ENCODE data around the gene IFNA10. TPM values are rescaled to one million over a fixed set of nuclear protein-coding genes. Genes with fewer than 3 reads are reported as not detected.
"Not testable (repeated sequence)": the region's sequence is repeated elsewhere in the genome, so short reads cannot be mapped to it uniquely, and the experiment has no call there.

The IFNA10 gene
- total RNA-seq, 1 donor from 2014 or later: not detected

GRCh38 chr9:21194867-21195776 is 11.8 kb downstream of the IFNA10 start:
- not testable (repeated sequence) for DNase-seq (ENCODE audit: low read depth, low spot score)

DNA sequence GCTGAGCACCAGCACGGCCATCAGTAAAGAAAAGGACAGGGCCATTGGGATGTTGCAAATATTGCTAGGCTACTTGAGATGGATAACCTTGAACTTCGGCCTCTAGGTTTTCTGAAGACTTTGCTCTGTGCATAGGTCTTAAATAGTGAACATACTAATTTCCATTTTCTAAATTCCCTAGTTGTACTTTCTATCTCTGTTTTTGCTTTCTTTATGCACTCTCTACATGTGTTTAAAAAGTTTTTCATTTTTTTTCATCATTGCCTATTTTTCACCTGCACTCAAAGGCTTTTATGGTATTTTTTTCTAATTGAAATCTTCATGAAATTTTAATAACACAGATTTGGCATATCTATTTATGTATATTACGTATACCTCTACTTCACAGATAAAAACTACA is 19.5 kb downstream of the IFNA10 start, which contains the start of gene IFNA4:
Gene IFNA4 (minus strand): TSS at position 101 of the 400 bp plus-strand sequence. CDS start 56 bp downstream, at position 45.
- DNase-seq (ENCODE audit: low read depth, low spot score): not testable (repeated sequence)

- DNase-seq (ENCODE audit: low read depth, low spot score): not testable (repeated sequence)
These were observed 23.9 kb downstream of the IFNA10 start for GRCh38 chr9:21182810-21183736.

DNA sequence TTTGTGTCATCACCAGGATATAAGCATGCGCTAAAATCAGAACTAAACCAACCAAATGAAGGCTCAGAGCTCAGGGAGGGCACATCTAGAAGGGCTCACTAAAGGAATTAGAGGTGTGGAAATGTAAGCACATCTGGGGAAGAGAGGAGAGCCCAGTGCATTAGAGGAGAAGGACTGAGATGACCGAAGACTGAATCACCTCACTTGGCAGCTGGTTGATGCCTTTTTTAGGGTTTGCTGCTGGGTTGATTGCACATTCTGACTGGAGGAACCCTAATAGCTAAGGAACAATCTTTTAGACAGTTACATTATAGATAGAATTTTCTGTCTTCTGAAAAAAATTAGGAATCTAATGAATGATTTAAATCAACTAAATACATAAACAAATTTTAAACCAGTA is 32.3 kb downstream of the IFNA10 start:
- no peak for DNase-seq (ENCODE audit: low read depth, low spot score)

GRCh38 chr9:21172156-21172555 is 34.8 kb downstream of the IFNA10 start:
- DNase-seq (ENCODE audit: low read depth, low spot score): no peak

GRCh38 chr9:21171351-21171750 is 35.6 kb downstream of the IFNA10 start:
- DNase-seq (ENCODE audit: low read depth, low spot score): no peak

GRCh38 chr9:21166560-21166959 is 40.4 kb downstream of the IFNA10 start, which contains the start of gene IFNA21:
Gene IFNA21, minus strand, starts transcription at chr9:21166660. Its CDS starts 48 bp downstream, at chr9:21166612.
- DNase-seq (ENCODE audit: low read depth, low spot score): not testable (repeated sequence)

DNA sequence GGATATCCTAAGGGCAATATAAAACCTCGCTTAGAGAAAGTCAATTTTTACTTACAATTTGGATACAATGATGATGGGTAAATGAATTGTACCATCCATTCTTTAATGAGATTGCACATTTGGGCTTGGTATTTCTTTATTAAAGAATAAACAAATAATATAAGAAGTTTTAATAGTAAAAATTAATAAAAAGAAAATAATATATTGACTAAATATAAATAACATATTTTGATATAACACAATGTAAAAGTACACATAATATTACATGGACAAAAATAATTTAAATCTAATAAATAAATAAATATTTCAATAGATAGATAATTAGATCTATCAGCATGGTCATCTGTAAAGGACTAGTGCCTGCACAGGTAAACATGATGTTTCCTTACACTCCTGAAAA is 41.4 kb downstream of the IFNA10 start:
- DNase-seq (ENCODE audit: low read depth, low spot score): no peak

DNA sequence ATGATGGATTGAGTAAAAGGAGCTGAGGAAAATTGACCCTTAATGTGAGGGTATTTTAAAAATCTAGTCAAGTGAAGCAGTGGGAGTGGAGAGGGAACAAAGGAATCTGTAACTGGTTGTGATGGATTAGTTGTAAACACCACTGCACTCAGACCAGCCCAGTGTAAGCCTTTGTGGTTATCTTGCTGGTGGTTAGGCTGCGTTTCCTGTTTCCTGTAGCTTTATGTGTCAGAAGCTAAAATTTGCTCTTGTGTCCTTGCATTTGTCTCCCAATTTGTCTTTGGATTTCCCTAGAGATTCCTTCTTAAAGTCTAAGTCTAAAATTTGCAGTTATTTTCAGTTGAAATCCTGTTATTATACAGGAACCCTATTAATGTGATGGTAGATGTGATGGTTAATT is 46.8 kb downstream of the IFNA10 start:
- no peak for DNase-seq (ENCODE audit: low read depth, low spot score)

Other genes with a start within 250 kb of the IFNA10 start
- 0.99 and 1.6 TPM in 2 replicates for gene HACD4, start 175.5 kb downstream of the IFNA10 start, total RNA-seq
- not detected in 2 replicates for gene IFNB1, start 129.2 kb downstream of the IFNA10 start, total RNA-seq
- gene IFNW1, start 65.3 kb downstream of the IFNA10 start, total RNA-seq: not detected in 2 replicates
- not detected in 2 replicates for gene IFNA21, start 40.5 kb downstream of the IFNA10 start, total RNA-seq
- not detected in 2 replicates for gene IFNA4, start 19.6 kb downstream of the IFNA10 start, total RNA-seq
- gene IFNA7, start 4.9 kb downstream of the IFNA10 start, total RNA-seq: not detected in 2 replicates
- not detected in 2 replicates for gene IFNA16, start 10.2 kb upstream of the IFNA10 start, total RNA-seq
- not detected in 2 replicates for gene IFNA17, start 21.1 kb upstream of the IFNA10 start, total RNA-seq
- not detected in 2 replicates for gene IFNA14, start 32.9 kb upstream of the IFNA10 start, total RNA-seq
- not detected in 2 replicates for gene IFNA5, start 98.2 kb upstream of the IFNA10 start, total RNA-seq
- gene KLHL9, start 128.3 kb upstream of the IFNA10 start, total RNA-seq: 33.4 and 35.1 TPM in 2 replicates
- gene IFNA6, start 143.7 kb upstream of the IFNA10 start, total RNA-seq: not detected in 2 replicates
- not detected in 2 replicates for gene IFNA13, start 160.9 kb upstream of the IFNA10 start, total RNA-seq
- not detected in 2 replicates for gene IFNA2, start 178.3 kb upstream of the IFNA10 start, total RNA-seq
- gene IFNA8, start 202.0 kb upstream of the IFNA10 start, total RNA-seq: not detected in 2 replicates
- gene IFNA1, start 233.3 kb upstream of the IFNA10 start, total RNA-seq: not detected in 2 replicates

Measured in pulmonary artery endothelial cell (primary cell).